ENCODE data around the gene CASQ1.

Gene CASQ1

GRCh38 chr1:160205242-160206035 lies 15.1 kb downstream of the CASQ1 start, which contains the start of gene PEA15:
TSS of gene PEA15 (plus strand) at chr1:160205384. CDS start at chr1:160211545, 6,161 bp downstream.
- no peak for DNase-seq (ENCODE audit: low spot score)

- DNase-seq (ENCODE audit: low spot score) = no peak
Measured at GRCh38 chr1:160206036-160206389, 15.6 kb downstream of the CASQ1 start.

DNA sequence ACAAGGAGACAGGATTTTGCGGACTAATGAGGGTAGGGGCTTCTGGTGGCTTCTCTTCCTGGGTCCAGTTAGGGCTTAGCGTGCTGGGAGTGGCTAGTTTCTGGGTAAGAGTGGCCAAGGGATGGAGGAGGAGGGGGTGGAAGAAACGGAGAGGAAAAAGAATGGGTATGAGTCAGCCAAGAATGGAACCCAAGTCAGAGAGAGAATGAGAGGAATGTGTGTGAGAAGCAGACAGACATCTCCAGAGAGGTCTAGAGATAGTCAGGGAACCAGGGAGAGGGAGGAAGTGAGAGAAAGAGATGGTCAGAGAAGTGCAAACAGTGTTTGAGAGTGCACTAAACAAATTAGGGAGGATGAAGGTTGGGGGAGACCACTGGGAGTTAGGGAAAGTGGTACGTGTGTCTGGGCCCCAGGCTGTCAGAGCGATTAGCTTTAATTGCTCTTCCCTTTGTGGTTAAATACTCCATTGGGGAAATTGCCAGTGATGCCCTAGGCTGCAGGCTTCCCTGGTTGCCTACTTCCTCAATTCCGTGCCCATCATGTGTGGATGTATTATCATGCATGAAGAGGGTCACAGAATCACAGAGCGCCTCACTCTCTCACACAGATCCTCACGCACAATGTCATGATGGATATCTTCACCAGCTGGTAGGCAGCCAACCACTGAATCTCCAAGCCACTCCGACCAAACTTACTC lies 16.2 kb downstream of the CASQ1 start:
- DNase-seq (ENCODE audit: low spot score) = no peak

GRCh38 chr1:160207118-160207650 lies 16.8 kb downstream of the CASQ1 start:
- DNase-seq (ENCODE audit: low spot score) = no peak

- no peak for DNase-seq (ENCODE audit: low spot score)
Measured at GRCh38 chr1:160207771-160208556, 17.6 kb downstream of the CASQ1 start.

- no peak for DNase-seq (ENCODE audit: low spot score)
Measured at GRCh38 chr1:160208557-160209320, 18.4 kb downstream of the CASQ1 start.

DNA sequence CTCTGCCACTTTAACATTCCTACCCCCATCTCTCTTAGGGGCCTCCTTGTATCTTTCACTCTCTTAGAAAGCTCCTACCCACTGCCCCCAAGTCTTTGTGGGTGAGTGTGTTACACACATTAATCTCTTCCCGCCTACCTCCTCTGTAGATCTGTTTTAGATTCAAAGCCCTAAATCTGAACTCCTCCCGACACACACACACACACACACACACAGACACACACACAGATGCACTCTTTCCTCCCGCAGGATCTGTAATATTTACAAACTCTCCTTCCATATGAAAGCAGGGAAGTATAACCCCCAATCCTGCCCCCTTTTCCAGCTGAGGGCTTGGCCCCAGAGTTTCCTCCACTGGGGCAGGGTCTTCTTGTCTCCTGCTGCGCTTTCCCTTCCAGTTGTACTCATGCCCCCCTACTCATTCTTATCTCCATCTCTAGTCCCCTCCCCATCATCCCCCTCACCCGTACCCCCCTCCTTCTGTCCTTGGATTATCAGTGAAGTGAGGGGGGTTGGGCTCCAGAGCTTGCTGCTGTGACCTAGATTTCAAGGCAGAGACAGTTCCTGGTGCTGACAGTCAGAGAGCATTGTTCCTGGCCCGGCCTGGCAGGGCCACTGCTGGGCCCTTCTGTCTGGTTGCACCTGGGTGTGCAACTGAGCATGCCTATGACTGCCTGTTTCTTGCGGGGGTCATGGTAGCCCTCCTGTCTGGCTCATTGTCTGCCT lies 19.1 kb downstream of the CASQ1 start:
- no peak for DNase-seq (ENCODE audit: low spot score)

GRCh38 chr1:160210561-160210960 lies 20.2 kb downstream of the CASQ1 start:
- DNase-seq (ENCODE audit: low spot score) = no peak

DNA sequence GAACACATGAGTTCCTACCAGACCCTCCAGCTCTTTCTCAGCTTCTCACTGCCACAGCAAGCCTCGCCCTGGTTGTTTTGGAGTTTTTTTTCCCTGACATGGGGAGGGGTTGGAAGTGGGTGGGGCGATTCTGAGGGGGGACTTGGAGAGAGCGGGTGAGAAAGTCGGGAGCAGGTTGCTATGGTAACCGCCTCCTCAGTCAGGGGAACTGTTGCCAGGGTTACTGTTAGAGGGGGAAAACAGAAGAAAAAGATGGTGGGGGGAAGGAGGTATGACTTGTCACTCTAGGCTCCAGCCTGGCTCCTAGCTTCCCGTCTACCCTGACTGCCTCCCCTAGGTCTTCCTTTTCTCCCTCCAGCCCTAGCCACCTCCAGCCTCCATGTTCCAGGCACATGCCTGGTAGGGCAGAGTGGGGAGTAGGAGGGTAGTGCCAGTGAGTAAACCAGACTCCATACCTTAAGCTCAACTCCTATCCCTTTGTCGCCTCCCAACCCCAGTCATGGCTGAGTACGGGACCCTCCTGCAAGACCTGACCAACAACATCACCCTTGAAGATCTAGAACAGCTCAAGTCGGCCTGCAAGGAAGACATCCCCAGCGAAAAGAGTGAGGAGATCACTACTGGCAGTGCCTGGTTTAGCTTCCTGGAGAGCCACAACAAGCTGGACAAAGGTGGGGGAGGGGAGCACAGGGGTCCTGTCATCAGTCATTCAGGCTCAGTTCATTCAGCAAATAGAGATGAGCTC lies 20.8 kb downstream of the CASQ1 start:
- no peak for DNase-seq (ENCODE audit: low spot score)

DNA sequence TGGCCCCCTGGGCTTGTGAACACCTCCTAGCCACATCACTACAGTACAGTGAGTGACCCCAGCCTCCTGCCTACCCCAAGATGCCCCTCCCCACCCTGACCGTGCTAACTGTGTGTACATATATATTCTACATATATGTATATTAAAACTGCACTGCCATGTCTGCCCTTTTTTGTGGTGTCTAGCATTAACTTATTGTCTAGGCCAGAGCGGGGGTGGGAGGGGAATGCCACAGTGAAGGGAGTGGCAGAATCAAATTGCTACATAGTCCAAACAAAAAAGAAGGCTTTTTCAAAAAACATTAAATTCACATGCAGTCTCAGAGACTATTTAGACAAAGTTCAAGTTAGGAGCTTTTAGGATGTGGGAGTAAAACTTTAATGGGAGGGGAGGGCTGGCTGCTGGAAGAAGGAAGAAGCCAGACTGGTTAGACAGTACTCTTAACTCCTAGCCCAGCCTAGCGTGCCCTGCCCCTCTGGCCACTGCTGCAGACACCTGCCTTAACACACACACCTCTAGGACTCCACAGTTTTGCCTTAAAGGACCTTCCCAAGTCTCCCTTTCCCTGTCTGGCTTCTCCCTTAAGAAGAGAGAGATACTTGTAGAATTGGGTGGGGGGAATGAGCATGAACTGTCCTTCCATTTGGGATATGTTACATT lies 24.2 kb downstream of the CASQ1 start:
- no peak for DNase-seq (ENCODE audit: low spot score)

DNA sequence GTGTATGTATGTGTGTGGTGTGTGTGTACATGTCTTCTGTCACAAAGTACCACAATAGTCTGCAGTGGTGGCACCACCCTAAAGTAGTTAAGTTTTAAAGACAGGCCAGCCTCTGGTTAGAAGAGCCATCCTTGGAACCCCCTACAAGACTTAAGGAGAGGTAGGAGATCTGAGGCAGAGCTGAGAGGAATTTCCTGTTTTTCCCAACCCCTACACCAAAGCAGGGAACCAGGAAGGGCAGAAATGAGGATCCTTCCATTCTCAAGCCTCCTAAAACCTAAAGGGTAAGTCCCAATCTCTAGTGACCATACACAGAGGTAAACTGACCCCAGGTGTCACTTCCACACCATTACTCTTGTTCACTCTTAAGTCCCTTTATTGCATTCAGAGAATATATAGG lies 25.9 kb downstream of the CASQ1 start:
- no peak for DNase-seq (ENCODE audit: low spot score)

GRCh38 chr1:160217481-160218051 lies 27.2 kb downstream of the CASQ1 start:
- no peak for DNase-seq (ENCODE audit: low spot score)

GRCh38 chr1:160219062-160219929 lies 28.9 kb downstream of the CASQ1 start:
- DNase-seq (ENCODE audit: low spot score) = no peak

DNA sequence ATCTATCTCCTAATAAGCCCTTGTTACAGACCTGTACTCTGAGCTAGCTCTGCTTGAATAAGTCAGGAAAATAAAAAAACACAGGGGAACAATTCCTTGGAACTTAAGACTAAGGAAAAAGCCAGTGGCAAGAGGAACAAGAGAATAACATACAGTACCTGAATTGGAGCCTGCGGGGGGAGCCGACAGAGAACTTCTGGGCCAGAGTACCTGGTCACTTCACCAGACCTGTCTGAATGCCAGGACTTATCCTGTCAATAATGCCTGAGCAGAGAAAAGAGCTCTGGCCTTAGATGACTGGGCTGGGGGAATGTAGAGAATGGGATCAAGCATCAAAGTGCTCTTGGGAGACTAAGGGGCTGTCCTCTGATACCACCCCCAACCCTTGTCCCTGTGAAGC lies 29.9 kb downstream of the CASQ1 start:
- DNase-seq (ENCODE audit: low spot score) = no peak

DNA sequence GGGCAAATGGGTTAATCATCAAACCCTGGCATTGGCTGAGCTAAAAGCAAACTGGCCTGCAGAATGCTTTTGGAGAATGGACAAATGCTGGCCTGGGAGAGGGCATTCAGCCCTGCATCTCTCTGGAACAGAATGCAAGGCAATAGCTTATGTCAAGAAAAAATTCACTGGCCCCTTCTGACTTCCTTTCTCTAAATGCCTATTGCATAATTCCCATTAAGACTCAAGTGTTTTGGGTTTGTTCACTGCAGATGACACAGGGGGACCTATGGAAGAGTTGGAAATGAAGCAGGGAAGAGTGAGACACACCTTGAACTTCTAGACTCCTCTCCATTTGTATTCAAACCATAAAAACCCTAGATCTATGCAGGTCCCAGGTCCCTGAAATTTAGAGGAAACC lies 30.7 kb downstream of the CASQ1 start:
- no peak for DNase-seq (ENCODE audit: low spot score)

GRCh38 chr1:160222546-160222945 lies 32.2 kb downstream of the CASQ1 start:
- DNase-seq (ENCODE audit: low spot score) = no peak

GRCh38 chr1:160224606-160225005 lies 34.2 kb downstream of the CASQ1 start:
- no peak for DNase-seq (ENCODE audit: low spot score)

- DNase-seq (ENCODE audit: low spot score) = no peak
Measured at GRCh38 chr1:160225345-160225744, 35.0 kb downstream of the CASQ1 start.
